GM10266 (cell line): ENCODE results near the gene CCDC3.
"Not testable (repeated sequence)": the region's sequence is repeated elsewhere in the genome, so short reads cannot be mapped to it uniquely, and the experiment has no call there.

Experiments
- DNase-seq: peaks from one replicate; pipeline ENCODE4 v3.0.0; 2012; ENCODE audit errors: extremely low spot score
- CTCF ChIP-seq: IDR thresholded peaks from 2 replicates; pipeline ENCODE4 v1.5.1; 2012; ENCODE audit warnings: mild to moderate bottlenecking, low read depth; ENCODE audit not compliant: control insufficient read depth, insufficient read depth; ENCODE audit errors: missing control alignments

Gene CCDC3

DNA sequence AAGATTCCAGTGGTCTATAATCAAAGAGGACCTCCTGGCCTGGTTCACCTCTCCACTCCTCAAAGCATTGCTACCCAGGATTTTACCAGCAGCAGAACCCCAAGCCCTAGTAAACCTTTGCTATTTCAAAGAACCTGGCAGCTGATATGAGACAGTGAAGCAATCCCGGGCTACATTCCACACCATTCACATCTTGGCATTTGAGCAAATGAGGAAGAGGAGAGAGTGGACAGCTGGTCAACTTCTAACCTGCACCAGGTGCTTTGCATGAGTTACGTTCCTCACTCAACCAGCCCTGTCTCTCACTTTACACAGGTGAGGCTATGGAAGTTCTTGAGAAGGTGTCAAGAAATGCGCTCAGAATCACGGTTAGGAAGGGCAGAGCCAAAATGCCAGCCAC lies 1.1 kb downstream of the CCDC3 start:
- no peak for TF ChIP-seq CTCF
- no peak for DNase-seq

GRCh38 chr10:12999849-13000248 lies 1.7 kb downstream of the CCDC3 start:
- DNase-seq: no peak
- TF ChIP-seq CTCF: no peak

DNA sequence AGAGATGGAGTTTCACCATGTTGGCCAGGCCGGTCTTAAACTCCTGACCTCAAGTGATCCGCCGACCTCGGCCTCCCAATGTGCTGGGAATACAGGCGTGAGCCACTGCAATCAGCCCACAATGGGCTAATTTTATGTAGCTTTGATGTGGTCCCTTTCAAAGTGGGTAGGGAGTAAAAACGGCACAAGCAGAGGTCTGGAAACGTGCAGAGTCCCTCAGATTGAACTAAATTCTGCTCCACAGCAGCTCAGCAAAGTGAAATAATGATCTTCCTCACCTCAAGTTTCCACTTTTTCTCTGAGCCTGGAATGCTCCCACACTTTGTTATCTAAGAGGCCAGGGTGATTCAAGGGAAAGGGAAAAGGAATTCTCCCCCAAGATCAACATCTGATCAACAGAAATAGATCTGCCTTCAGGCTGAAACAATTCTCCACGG lies 6.1 kb downstream of the CCDC3 start:
- no peak for DNase-seq
- TF ChIP-seq CTCF: no peak

- no peak for DNase-seq
- no peak for TF ChIP-seq CTCF
Observed at GRCh38 chr10:12993595-12993994, 7.9 kb downstream of the CCDC3 start.

GRCh38 chr10:12985347-12985746 lies 16.2 kb downstream of the CCDC3 start:
- no peak for DNase-seq
- no peak for TF ChIP-seq CTCF

DNA sequence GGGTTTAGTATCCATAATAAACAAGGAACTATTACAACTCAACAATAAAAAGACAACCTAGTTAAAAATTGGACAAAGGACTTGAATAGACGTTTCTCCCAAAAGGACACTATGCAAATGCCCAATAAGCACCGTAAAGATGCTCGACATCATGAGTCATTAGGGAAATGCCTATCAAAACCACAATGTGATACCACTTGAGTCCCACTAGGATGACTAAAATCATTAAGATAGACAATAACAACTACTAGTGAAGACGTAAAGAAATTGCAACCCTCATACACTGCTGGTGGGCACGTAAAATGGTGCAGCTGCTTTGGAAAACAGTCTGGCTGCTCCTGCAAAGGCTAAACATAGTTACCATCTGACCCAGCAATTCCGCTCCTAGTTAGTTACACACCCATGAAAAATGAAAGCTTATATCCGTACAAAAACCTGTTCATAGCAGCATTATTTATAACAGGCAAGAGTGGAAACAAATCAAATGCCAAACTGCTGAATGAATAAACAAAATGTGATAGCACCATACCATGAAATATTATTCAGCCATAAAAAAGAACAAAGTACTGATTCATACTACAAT lies 17.3 kb downstream of the CCDC3 start:
- TF ChIP-seq CTCF: no peak
- DNase-seq: no peak

- not testable (repeated sequence) for DNase-seq
Observed at GRCh38 chr10:12983568-12983967, 17.9 kb downstream of the CCDC3 start.

GRCh38 chr10:12981570-12981969 lies 19.9 kb downstream of the CCDC3 start:
- no peak for TF ChIP-seq CTCF
- DNase-seq: no peak
